PC-9 (cell line): ENCODE measurements around the gene KCTD21.

Experiments
- CTCF ChIP-seq: fragments of 200-600 bp; sonication (generic); conservative IDR thresholded peaks from 2 replicates; pipeline ENCODE4 v1.6.1; 2017; ENCODE audit warnings: mixed run types, antibody characterized with exemption, mild to moderate bottlenecking, moderate library complexity
- EZH2 ChIP-seq: fragments of 200-600 bp; sonication (generic); IDR thresholded peaks from 2 replicates; pipeline ENCODE4 v1.8.0; 2017; ENCODE audit warnings: antibody characterized with exemption, low read depth

- TF ChIP-seq CTCF (no peak), EZH2 (no peak)
These were observed 32.1 kb upstream of the KCTD21 start for GRCh38 chr11:78220218-78221157.
